ENCODE data around the gene SLA2. TPM values are rescaled to one million over a fixed set of nuclear protein-coding genes. Genes with fewer than 3 reads are reported as not detected.
"Not testable (repeated sequence)": the region's sequence is repeated elsewhere in the genome, so short reads cannot be mapped to it uniquely, and the experiment has no call there.

SLA2 gene
- total RNA-seq, 1 donor from 2014 or later: 0.12 TPM

DNA sequence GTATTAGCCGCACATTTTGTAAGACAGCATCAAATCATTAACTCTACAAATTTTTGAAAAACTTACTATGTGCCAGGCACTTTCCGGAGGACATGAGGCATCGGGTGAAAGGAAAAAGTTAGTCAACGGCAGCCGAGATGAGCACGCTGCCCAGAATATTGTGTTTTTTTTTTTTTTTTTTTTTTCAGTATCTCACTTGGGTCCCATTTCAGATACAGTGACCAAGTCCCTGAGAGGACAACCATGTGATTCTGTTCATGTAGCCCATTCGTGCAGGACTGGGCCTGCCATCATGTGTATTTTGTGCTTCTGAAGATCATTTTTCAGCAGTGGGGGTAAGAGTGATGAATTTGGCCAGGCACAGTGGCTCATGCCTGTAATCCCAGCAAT is 1.3 kb downstream of the SLA2 start:
- no peak for ATAC-seq

DNA sequence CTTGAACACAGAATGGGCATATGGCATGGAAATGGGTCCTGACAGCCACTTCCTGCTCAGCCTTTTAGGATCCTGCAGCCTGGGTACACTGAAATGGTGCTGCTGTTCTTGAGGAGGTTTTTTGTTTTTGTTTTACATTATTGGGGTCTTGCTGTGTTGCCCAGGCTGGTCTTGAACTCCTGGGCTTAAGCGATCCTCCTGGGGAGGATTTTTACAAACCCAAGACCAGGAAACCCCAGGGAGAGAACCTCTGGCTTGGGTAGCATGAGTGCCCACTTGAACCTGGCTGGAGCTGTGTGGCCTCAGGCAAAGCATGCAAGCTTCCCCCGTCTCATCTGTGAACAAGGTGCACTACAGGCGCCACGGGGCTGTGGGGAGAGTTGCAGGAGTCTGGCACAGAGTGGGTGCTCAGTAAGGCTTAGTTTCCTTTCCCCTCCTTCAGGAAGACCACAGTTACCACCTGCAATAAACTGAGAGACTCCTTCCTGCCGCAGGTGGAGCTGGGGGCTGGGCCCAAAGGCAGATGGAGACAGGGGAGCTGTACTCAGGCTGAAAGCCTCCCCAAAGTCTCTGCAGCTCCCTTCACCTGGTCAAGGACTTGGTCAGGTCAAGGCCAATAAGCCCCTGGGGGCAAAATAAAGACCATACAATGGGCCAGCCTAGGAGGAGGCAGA is 1.8 kb downstream of the SLA2 start:
- no peak for ATAC-seq

DNA sequence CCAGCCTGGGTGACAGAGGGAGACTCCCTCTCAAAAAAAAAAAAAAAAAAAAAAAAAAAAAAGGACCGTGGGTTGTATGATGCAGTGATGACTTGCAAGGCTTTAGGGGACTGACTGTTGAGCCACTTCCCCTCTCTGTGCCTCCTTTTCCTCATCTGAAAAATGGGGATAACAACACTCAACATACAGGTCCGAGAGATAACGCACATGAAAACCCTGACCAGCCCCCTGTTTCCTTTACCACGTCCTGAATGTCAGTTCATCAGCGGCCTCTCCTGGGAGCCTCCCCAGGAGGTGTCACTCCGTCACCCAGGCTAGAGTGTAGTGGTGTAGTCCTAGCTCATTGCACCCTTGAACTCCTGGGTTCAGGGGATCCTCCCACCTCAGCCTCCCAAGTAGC is 3.9 kb downstream of the SLA2 start:
- ATAC-seq: no peak

DNA sequence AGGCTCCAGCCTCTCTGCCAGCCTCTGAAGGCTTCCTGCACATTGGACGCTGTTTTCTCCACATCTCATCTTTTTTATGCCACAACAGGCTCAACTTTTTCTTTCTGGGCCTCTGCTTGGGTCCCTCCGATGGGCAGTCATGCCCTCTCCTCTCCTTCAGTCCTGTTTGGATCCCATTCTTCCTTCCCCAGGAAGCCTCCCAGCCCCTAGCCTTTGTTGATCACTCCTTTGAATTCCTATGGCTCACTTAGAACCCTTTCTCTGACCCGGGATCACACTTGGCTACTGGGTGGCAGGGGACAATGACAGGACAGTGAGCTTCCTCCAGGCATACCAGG is 4.5 kb downstream of the SLA2 start:
- ATAC-seq: no peak

DNA sequence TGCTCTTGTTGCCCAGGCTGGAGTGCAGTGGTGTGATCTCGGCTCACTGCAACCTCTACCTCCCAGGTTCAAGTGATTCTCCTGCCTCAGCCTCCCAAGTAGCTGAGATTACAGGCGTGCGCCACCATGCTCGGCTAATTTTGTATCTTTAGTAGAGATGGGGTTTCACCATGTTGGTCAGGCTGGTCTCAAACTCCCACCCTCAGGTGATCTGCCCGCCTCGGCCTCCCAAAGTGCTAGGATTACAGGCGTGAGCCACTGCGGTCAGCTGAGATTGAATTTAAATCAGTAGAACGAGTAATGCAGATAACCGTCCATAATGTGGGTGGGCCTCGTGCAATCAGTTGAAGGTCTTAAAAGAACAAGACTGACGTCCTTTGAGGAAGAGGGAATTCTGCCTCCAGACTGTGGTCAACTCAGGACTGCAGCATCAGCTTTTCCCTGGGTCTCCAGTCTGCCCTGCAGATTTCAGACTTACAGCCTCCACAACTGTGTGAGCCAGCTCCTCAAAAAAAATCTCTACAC is 7.1 kb downstream of the SLA2 start:
- ATAC-seq: not testable (repeated sequence)

DNA sequence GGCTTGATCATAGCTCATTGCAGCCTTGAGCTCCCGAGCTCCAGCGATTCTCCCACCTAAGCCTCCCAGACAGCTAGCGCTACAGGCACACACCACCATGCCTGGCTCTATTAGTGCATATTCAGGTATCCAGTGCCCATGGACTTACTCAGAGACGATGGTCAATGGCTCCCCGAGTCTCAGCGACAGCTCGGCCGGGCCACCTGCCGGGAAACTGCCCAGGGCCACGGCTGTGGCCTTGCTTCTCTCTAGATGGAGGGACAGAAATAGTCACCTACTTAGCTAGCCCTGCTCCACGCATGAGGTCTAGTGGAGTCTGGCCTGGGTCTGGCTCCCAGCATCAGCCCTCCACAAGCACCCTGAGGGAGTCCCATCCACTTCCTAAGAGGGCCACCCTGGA is 11.7 kb downstream of the SLA2 start:
- no peak for ATAC-seq

DNA sequence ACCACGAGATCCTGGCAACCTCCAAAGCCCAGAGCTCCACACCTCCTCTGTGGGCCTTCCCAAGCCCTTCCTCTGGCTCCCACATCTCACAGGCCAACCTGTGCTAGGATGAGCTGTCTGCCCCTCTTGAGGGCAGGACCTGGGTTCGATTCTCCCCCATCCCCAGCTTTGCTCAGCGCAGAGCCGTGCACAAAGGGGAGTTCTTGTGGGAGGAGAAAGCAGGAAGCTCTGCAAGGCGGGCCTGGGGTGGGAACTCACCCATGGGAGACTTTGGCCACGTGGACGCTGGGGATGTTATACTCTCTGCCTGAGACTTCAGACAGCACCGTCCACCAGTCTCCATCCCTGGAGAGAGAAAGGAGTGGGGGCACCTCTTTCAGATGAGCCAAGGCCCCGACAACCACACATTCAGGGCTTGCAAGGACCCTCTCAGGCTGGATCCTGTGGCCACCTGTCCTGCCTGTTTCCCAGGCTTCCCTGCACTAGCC is 12.7 kb downstream of the SLA2 start:
- ATAC-seq: no peak

DNA sequence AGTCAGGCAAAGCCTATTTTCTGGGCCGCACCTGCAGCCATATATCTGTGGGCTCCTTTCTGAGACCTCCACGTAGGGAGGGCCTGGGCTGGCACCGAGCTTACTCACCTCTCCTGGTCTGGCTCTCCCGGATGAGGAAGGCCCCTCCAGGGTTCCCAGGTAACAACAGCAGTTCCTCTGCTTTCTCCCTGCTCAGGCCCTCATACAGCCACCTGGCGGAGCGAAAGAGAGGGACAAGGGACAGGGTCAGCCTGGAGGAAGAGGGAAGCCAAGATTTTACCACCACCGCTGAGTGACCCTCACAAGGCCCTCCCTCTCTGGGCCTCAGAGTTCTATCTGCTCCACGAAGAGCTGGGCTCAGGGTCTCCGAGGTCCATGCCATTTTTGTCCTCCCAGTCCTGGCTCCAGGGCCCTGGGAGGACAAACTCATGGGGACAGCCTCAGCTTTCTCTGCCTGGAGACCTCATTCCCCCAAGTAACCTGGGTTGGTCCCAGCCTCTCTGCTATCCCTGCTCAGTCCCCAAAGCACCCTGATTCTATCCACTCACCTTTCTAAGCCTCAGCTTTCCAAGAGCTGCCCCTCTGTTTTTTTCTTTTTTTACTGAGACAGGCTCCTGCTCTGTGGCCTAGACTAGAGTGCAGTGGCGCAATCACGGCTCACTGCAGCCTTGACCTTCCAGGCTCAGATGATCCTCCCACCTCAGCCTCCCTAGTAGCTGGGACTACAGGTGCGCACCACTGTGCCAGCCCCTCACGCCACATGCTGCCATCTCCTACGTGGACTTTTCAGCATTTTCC is 13.3 kb downstream of the SLA2 start:
- no peak for ATAC-seq

DNA sequence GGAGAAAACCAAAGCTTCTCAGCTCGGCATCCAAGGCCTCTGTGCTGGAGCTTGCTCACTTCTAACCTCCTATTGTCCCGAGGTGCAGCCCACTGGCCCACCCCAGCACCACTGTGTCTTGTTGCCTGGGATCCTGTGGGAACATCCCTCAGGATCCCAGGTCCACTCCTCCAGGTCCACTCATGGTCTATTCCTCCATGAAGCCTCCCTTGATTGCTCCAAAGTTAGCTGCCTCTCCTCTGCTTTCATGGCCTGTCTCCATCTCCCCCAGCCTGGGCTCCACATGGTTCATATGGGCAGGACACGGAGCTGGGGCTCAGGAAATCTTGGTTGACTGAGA is 13.9 kb downstream of the SLA2 start:
- ATAC-seq: no peak

DNA sequence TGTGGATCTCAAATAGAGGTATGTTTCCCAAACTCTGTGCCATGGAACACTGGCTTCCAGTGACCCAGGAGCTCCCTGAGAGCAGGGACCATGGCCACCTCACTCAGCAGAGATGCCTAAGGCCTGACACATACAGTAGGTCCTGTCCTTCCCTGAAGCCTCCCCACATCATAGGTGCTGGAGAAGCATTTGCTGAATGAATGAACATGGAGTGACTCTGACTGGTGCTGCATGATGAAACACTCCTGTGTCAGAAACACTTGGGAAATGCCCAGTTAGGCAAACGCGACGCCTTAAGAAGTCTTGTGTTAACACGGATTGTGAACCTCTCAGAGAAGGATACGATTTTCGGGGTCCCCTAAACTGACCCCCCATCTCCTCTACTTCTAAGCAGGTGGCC is 14.3 kb downstream of the SLA2 start:
- ATAC-seq: no peak

DNA sequence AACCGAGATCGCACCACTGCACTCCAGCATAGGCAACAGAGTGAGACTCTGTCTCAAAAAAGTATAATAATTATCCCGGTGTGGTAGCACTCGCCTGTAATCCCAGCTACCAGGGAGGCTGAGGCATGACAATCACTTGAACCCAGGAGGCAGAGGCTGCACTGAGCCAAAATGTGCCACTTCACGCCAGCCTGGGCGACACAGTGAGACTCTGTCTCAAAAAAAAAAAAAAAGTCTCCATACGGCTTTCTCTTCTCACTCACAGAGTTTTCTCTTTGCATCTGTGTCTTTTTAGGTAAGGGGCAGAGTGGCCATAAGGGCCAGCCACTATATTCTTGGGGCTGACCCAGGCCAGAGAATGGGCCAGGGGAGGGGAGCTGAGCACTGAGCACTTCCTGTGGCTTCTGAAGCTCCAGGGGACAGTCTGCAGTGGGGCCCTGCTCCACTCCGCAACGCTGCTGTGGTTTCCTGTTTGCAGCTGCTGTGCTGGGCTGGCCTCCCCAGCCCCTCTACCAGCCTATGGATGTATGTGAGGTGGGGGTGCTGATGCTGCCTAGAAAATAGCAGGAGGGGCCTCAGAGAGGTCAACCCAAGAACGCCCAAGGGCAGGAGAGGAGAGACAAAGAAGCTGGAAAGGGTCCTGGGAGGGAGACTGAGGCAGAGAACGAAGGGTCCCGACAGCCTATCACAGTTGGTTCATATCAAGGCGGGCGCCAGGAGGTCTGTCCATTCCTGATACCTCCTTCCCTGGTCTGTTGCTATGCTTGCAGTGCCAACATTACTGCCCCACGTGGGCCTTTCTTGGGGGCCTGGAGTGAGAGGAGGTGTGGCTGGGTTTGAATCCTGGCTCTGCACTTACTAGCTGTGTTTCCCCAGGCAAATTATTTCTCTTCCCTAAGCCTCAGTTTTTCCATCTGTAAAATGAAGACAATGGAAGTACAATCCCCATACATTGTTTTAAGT is 16.0 kb downstream of the SLA2 start:
- ATAC-seq: peak; percentile 18

DNA sequence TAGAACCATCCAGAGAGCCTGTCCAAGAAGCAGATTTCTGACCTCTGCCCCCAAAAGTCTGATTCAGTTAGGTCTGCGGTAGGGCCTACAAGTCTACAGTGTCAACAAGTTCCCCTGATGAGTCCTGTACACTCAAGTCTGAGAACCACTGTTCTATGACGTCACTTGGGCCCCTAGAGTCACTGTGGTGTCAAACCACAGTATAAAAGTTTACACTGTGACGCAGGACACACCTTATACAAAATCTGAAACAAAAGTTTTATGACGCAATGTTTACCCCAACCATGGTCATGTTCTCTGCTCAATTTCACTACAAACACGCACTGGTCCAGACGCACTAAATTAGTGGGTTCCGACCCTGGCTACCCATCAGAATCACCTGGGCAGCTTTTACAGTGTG is 17.9 kb downstream of the SLA2 start:
- no peak for ATAC-seq

DNA sequence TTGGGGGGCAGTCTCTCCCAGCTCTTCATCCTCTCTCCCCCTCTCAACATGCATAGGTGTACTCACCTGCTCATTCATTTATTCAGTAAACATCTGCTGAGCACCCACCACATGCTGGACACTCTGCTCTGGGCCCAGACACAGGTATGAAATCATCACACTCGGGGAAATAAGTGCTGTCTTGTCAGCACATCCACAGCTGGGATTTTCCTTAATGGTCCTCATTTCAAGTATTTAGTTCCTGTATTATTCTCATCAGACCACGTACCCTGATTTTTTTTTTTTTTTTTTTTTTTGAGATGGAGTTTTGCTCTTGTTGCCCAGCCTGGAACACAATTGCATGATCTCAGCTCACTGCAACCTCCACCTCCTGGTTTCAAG is 21.1 kb downstream of the SLA2 start:
- no peak for ATAC-seq

DNA sequence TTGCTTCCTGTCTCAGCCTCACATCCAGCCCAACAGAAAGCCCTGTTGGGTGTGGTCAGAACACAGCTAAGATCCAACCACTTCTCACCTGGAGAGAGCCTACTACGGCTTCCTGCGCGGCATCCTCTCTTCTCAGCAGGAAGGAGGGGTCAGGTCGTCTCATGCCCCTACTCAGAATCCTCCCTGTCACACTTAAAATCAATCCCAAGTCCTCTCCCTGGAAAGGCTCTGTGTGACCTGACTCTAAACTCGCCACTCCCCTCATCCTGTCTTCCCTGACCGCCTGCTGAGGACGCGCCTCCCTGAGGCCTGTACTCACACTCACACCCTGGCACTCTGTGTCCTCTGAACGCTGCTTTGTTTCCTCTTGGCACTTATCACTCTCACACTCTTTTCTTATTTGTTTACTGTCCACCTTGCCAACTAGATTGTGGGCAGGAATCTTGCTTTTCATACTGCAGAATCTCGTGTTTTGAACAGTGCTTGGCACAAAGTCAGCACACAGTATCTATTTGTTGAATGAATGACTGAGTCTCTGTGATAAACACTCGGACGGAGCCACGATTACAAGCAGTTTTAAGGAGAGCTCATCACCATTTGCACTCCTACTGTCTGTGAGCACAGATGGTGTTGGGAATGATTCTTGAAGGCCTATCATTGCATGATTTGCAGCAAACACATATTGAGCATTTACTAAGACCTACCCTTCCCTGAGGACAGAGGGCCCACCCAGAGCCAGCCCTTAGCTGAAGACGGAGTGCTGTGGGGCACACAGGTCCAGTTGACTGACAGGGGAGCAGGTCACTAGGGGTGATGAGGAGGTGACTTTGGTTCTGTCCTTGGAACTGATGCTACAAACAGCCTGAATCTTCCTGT is 21.7 kb downstream of the SLA2 start:
- ATAC-seq: peak; percentile 57

DNA sequence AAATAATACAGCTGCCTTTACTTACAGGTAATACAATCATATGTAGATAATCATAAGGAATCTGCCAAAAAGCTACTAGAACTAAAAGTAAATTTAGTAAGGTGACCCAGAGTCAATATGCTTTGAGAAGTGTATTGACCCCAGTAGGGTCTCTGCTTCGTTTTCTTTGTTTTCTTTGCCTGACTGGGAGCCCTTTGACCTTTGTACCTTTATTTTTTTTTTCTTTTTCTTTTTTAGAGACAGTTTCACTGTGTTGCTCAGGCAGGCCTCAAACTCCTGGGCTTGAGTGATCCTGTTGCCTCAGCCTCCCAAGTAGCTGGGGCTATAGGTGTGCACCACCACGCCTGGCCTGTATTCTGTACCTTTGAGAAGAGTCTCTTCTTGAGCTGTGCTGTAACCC is 22.6 kb downstream of the SLA2 start:
- ATAC-seq: no peak

DNA sequence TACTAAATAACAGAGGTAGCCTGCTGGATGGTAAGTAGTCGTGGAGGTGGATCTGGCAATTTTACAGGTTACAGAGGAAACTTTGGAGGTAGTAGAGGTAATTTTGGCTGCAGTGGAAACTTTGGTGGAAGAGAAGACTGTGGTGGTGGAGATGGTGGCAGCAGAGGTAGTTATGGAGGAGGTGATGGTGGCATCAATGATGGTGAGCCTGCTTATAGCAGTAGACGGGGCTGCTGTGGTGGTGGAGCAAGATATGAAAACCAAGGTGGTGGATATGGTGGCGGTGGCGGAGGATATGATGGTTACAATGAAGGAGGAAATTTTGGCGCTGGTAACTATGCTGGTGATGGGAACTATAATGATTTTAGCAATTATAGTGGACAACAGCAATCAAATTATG is 25.1 kb downstream of the SLA2 start:
- ATAC-seq: no peak

DNA sequence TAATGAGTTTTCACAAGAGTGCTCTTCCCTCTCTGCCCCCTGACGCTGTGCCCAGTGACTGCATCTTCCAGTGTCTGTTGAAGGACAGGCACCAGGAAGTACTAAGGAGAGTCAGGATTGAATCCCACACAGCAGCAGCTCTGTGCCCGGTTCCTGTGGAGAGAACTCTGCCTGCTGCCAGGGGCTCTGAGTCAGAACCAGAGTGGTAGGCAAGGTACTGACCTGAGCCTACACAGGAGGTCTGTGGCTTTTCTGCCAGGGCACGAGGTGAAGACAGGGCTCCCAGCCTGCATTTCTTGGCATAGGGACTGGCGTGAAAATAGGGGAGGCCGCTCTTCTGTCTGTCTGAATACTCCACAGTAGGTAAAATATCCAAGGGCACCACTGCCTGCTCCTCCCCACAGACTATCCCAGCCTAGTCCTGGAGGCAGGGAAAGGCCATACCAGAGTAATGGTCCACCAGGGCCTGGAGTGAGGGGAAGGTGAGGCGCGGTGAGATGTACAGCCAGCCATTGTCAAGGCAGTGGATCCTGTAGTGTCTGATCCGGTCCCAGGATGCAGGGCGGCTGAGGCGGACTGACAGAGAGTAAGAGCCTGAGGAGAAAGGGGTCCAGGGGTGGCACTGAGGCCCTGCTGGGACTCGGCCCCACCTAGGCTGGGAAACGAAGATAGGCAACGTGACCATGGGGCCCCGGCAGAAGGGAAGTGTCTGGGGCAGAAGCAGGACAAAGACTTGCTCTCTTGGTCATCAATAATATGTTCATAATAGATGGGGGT is 31.0 kb downstream of the SLA2 start:
- ATAC-seq: peak; percentile 5

DNA sequence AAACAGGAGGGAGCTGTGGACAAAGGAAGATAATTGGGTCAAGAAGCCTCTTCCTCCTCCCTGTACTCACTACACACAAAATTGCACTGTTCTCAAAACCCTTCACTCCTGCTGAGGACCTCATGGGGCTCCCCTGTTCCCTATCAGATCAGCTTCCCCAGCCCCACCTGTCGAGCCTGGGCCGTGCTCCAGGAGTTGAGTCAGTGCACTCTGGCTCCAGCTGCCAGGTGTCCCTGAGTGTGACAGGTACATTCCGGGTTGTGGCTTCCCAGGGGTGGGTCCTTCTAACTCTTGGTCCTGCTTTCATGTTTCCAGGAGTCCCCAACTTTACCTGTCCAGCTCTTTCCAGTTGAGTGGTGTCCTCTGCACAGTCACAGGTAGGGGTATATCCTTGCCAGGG is 32.0 kb downstream of the SLA2 start:
- peak; percentile 67 for ATAC-seq

DNA sequence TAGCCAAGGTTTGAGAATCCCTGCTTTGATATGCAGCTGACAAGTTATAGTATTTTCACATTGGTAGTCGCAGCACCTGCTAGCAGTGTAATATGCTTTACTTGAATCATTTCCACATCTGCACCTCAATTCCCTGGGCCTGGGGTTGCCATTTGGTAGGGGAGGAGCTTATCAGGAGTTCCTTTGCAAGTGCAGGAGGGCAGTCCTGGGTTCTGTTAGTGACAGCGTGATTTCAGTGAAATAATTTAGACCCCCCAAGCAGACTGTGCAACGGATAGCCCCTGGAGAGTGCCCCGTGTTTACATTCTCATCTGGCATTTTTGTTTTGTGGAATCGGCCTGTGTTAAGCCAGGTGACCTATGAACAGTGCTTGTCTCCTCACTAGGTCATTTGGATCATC is 34.4 kb downstream of the SLA2 start:
- ATAC-seq: no peak

DNA sequence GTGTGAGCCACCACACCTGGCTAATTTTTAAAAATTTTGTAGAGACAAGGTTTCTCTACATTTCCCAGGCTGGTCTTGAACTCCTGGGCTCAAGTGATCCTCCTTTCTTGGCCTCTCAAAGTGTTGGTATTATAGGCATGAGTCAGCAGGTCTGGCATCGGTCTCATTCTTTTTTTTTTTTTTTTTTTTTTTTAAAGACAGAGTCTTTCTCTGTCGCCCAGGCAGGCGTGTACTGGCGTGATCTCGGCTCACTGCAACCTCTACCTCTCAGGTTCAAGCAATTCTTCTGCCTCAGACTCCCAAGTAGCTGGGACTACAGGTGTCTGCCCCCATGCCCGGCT is 37.6 kb downstream of the SLA2 start:
- ATAC-seq: not testable (repeated sequence)

Measured in esophagus mucosa (tissue), 1 donor.